Measurements from ENCODE around the gene PLSCR2. TPM values are rescaled to one million over a fixed set of nuclear protein-coding genes. Genes with fewer than 3 reads are reported as not detected.

PLSCR2 gene
- total and polyA plus RNA-seq, 2 of the 8 experiments (the other 6 are each of a cell fraction or from before 2014, with no cell fraction given), result not detected

GRCh38 chr3:146407956-146408355, 61.4 kb downstream of the PLSCR2 start:
- Histone ChIP-seq H3K4me1 (replicated peaks in 1 of 4; ENCODE audit: control insufficient read depth in 3 of 4, insufficient read depth in 4 of 4, low read length in 3 of 4) (peaks cover 0 to 4% (median under 1%) of the 10 kb centered on the region in 4 experiments; a peak in 2 of 7 replicates), H2BK12ac (ENCODE audit: low read depth, low read length) (no peak overlapping the region), H3K56ac (replicated peaks; ENCODE audit: insufficient read length, low read depth, low read length) (no peak overlapping the region), H3K9me3 (ENCODE audit: insufficient read depth in 2 of 2, low read depth in 1 of 2, low read length in 1 of 2) (no peaks in the 10 kb centered on the region), H2BK20ac (ENCODE audit: low read length) (no peak overlapping the region), H2AK5ac (ENCODE audit: low read depth, low read length) (no peak overlapping the region), H3K9ac (replicated peaks in 1 of 4; ENCODE audit: extremely low read depth in 1 of 4, low read depth in 3 of 4, low read length in 3 of 4) (no peak overlapping the region), H3K79me1 (ENCODE audit: low read depth, low read length) (no peaks in the 10 kb centered on the region), H3K27me3 (replicated peaks in 1 of 4; ENCODE audit: control insufficient read depth in 3 of 4, extremely low read depth in 1 of 4, insufficient read depth in 3 of 4, low read length in 3 of 4) (no peaks in the 10 kb centered on the region), H2BK120ac (replicated peaks; ENCODE audit: low read depth, low read length) (no peak overlapping the region), H2BK5ac (ENCODE audit: low read depth, low read length) (no peak overlapping the region), H4K8ac (ENCODE audit: extremely low read depth, insufficient read depth, low read length) (no peak overlapping the region), H3K27ac (ENCODE audit: low read depth, low read length) (no peak overlapping the region), H3K79me2 (ENCODE audit: control insufficient read depth in 1 of 2, insufficient read depth in 2 of 2, low read length in 2 of 2) (no peaks in the 10 kb centered on the region), H4K91ac (replicated peaks; ENCODE audit: insufficient read length, low read length) (no peak overlapping the region), H3K14ac (ENCODE audit: insufficient read length) (no peak overlapping the region), H3K4ac (replicated peaks; ENCODE audit: insufficient read length, low read depth, low read length) (no peak overlapping the region), H2BK15ac (ENCODE audit: low read length) (no peak overlapping the region), H2AFZ (ENCODE audit: low read length) (no peak overlapping the region), H3K4me3 (ENCODE audit: extremely low read depth in 1 of 4, insufficient read depth in 2 of 4, low read depth in 3 of 4, low read length in 4 of 4) (no peak overlapping the region), H4K5ac (ENCODE audit: insufficient read length, low read depth, low read length) (no peak overlapping the region), H3K23ac (ENCODE audit: insufficient read length) (no peak overlapping the region), H4K20me1 (replicated peaks in 1 of 2; ENCODE audit: control insufficient read depth in 1 of 2, insufficient read depth in 2 of 2, low read length in 2 of 2) (no peaks in the 10 kb centered on the region), H3K23me2 (ENCODE audit: low read depth, low read length) (no peaks in the 10 kb centered on the region), H3K18ac (ENCODE audit: extremely low read depth, low read length) (no peak overlapping the region), H3K36me3 (ENCODE audit: control insufficient read depth in 2 of 4, insufficient read depth in 4 of 4, low read length in 3 of 4) (no peaks in the 10 kb centered on the region), H3K4me2 (ENCODE audit: insufficient read depth in 1 of 2, low read depth in 2 of 2, low read length in 2 of 2) (no peak overlapping the region)
- WGBS, 2 experiments (ENCODE audit: extremely low coverage in 1 of 2, insufficient coverage in 1 of 2, insufficient read length in 1 of 2, insufficient replicate concordance in 2 of 2, low coverage in 1 of 2, low lambda C conversion rate in 2 of 2, missing lambda C conversion rate in 1 of 2), result 94% methylated on average over 7 of the region's 7 CpGs; no CpG with 5 or more reads in 1 of the 2 experiments
- ChIA-PET POLR2A (ENCODE audit: partially characterized antibody) (no interaction called here), CTCF (ENCODE audit: partially characterized antibody) (interaction anchor here (0.7 to 1.4 kb wide), 4 partner anchors 10 to 404 kb away, joined by 3 to 4 read pairs (median 3); no protein-coding TSS in a partner anchor)
- no peak for FAIRE-seq
- DNase-seq (ENCODE audit: low read depth in 1 of 2, low spot score in 2 of 2), result no peak
- TF ChIP-seq SP1 (IDR thresholded peaks at IDR 0.05; ENCODE audit: low read depth, low read length) (no peak), MAFK (IDR thresholded peaks at IDR 0.05; ENCODE audit: low read depth, low read length) (no peak), CHD1 (IDR thresholded peaks at IDR 0.05; ENCODE audit: low read depth, low read length) (no peak), YY1 (IDR thresholded peaks at IDR 0.05; ENCODE audit: low read depth, low read length) (no peak), RNF2 (IDR thresholded peaks at IDR 0.05; ENCODE audit: borderline replicate concordance, low read depth, low read length, missing control alignments, poor library complexity, severe bottlenecking) (no peak), FOSL1 (IDR thresholded peaks at IDR 0.05; ENCODE audit: insufficient read depth, low read depth, low read length) (no peak), SUZ12 (IDR thresholded peaks at IDR 0.05; ENCODE audit: low read length) (no peak), TAF1 (IDR thresholded peaks at IDR 0.05; ENCODE audit: low read depth, low read length) (no peak), POLR2A (IDR thresholded peaks at IDR 0.05; ENCODE audit: control extremely low read depth in 1 of 2, low read depth in 2 of 2, low read length in 2 of 2) (no peak)
